ENCODE measurements around the gene MTERF4.
"Not testable (repeated sequence)": the region's sequence is repeated elsewhere in the genome, so short reads cannot be mapped to it uniquely, and the experiment has no call there.

MTERF4 gene

DNA sequence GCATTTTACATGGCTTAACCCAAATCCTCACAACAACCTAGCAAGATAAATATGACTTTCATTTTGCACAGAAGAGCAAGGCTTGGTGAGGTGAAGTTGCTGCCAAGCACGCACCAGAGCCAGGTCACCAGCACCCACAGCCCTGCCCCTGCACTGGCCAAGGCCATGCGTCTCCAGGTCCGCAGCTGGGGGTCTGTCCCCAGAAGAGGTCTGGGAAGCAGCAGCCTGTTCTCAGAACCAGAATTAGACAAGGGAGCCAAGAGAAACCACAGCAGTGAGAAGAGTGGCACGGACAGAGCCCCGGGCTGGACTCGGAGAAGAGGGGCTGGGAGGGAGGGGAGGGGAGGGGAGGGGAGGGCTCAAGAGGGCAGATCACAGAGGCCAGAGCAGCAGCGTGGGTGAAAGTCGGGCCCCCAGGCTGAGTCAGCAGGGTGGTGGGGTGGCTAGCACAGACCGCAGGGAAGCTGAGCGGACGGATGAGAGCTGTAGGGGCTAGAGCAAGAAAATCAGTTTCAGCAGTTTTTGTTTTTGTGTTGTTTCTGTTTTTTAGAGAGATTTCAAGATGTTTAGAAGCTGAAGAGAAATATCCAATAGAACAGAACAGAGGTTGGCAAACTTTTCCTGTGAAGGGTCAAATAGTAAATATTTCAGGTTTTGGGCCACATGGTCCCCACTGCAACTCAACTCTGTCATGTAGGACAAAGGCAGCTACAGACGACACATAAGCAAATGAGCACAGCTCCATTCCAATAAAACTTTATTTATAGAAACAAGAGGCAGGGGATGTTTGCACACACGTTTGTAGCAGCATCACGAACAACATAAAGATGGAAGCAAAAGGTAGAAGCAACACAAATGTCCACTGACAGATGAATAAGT, 7.4 kb upstream of the MTERF4 start:
- Mint-ChIP-seq H3K4me3 (peak overlapping the region; percentile 76), H3K27ac (peak overlapping the region; percentile 92), H3K4me1 (peaks cover 49% of the 10 kb centered on the region), H3K36me3 (peaks cover 36% of the 10 kb centered on the region), H3K9me3 (no peaks in the 10 kb centered on the region)
- DNase-seq (ENCODE audit: low spot score in 2 of 2) (peak in 1 of 2 donors; percentile 67), ATAC-seq (peak; percentile 68)

DNA sequence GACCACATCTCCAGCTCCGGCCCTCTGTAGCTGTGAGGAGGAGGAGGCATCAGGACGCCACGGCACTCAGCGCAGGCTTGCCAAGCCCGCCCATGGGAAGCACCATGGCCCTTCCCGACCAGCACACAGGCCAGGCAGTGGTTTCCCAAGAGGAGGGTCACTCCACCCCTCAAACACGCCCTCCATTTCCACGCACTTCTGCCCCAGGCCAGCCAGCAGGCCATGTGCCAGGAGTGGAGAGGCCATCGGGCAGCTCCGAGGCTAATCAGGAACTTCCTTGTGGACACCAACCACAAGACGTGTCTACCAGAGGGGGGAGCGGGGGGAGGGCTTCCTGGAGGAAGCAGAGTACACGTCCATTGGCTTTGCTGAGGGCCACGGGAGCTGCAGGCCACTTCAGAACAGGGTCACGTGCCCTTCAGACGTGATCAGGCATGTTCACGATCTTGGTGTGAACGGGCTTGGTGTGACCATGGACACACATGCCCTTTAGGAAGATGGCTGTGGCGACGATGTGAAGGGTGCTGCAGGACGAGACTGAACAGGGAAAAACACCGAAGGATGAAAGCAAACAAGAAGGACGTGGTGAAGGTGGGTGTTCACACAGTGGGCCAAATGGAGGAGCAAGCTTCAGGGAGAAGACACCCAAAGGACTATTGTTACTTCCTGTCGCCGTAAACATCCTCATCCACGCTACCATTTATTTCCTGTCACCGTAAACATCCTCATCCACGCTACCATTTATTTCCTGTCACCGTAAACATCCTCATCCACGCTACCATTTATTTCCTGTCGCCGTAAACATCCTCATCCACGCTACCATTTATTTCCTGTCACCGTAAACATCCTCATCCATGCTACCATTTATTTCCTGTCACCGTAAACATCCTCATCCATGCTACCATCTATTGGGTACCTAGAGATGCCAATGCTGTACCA, 6.5 kb upstream of the MTERF4 start:
- H3K9me3 Mint-ChIP-seq, result no peaks in the 10 kb centered on the region
- ATAC-seq, result no peak
- H3K27ac Mint-ChIP-seq, result peak overlapping the region; percentile 92
- peaks cover 49% of the 10 kb centered on the region for H3K4me1 Mint-ChIP-seq
- H3K36me3 Mint-ChIP-seq, result peaks cover 35% of the 10 kb centered on the region
- no peak for DNase-seq (ENCODE audit: low spot score in 2 of 2)
- peak overlapping the region; percentile 76 for H3K4me3 Mint-ChIP-seq

DNA sequence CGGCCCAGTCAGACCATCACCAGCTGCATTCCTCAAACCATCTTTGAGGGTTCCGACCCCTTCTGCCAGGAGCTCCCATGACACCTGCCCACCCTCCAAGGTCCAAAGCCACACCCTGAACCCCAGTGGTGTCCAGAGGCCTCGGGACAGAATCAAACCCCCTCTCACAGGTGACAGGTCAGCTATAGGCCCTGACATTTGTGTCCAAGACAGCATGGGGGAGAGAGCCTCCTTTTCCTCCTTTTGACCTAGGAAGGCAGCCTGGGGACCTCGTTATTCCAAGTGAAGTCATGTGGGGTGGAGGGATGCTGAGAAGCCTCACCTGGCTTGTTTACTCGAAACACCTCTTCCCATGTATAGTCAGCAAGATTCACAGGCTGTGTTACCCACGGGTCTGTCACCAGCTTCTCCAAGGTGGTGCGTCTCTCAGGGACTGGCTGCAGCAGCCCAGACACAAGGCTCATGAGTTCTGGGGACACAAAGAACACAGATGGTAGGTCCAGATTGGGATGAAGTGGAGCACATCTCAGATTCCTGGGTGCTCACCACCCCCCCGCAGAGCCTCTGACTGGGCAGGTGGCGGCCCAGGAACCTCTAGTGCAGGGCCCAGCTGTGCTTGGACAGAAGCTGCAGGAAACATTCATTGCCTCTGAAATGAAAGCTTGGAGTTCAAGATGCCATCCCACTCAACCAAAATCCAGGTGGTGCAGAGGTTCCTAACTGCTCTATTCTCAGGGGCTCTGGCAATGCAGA, 5.1 kb upstream of the MTERF4 start:
- Mint-ChIP-seq H3K9me3 (no peaks in the 10 kb centered on the region), H3K36me3 (peaks cover 30% of the 10 kb centered on the region), H3K4me1 (peaks cover 42% of the 10 kb centered on the region), H3K27ac (peak overlapping the region; percentile 92), H3K4me3 (no peak overlapping the region)
- DNase-seq (ENCODE audit: low spot score in 2 of 2), result no peak
- no peak for ATAC-seq

DNA sequence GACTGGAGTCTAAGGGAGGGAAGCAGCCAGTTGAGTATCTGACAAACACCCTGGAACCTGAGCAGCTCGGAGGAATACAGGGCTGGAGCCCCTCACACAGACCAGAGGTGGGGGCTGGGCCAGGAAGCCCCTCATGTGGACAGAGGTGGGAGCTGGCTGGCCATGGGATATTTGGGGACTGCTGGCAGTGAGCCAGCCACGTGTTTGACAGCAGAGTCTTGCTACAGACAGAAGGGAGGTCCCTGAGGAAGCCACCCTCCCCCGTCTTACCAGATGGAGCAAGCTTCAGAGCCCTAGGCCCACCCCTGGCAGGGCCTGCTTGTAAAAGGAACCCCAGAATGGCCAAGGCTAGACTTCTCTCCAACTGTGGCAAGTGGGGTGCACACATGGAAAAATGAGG, 3.6 kb upstream of the MTERF4 start:
- no peak for ATAC-seq
- Mint-ChIP-seq H3K4me1 (peaks cover 35% of the 10 kb centered on the region), H3K9me3 (no peaks in the 10 kb centered on the region), H3K27ac (no peak overlapping the region), H3K36me3 (peaks cover 27% of the 10 kb centered on the region), H3K4me3 (no peak overlapping the region)
- no peak for DNase-seq (ENCODE audit: low spot score in 2 of 2)

DNA sequence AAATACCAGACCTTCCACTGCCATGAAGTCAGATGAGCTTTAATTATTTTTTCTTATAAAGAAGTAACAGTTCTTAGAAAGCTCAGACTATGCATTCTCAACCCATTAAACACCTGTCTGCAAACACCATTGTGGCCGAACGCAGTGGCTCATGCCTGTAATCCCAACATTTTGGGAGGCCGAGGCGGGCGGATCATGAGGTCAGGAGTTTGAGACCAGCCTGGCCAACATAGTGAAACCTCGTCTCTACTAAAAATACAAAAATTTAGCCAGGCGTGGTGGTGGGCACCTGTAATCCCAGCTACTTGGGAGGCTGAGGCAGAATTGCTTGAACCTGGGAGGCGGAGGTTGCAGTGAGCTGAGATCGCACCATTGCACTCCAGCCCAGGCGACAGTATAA, 2.5 kb upstream of the MTERF4 start:
- ATAC-seq; H3K27ac Mint-ChIP-seq; H3K4me3 Mint-ChIP-seq; H3K9me3 Mint-ChIP-seq; DNase-seq (ENCODE audit: low spot score in 2 of 2): not testable (repeated sequence)
- Mint-ChIP-seq H3K36me3 (peaks cover 28% of the 10 kb centered on the region), H3K4me1 (peaks cover 28% of the 10 kb centered on the region)

DNA sequence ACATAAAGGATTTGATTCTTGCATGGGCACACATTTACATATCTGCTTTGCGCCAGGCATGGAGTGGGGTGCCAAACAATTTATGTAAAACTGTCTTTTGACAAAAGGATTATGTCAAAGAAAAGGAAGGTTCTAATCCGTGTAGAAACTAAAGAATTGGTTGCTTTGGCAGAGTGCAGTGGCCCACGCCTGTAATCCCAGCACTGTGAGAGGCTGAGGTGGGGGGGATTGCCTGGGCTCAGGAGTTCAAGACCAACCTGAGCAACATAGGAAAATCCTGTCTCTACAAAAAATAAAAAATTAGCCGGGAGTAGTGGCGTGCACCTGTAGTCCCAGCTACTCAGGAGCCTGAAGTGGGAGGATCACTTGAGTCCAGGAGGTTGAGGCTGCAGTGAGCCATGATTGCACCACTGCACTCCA, 1.1 kb upstream of the MTERF4 start:
- Mint-ChIP-seq H3K9me3 (no peaks in the 10 kb centered on the region), H3K4me1 (peaks cover 28% of the 10 kb centered on the region), H3K27ac (peak overlapping the region; percentile 97), H3K4me3 (peak overlapping the region; percentile 88), H3K36me3 (peaks cover 36% of the 10 kb centered on the region)
- DNase-seq (ENCODE audit: low spot score in 2 of 2), result no peak
- no peak for ATAC-seq

DNA sequence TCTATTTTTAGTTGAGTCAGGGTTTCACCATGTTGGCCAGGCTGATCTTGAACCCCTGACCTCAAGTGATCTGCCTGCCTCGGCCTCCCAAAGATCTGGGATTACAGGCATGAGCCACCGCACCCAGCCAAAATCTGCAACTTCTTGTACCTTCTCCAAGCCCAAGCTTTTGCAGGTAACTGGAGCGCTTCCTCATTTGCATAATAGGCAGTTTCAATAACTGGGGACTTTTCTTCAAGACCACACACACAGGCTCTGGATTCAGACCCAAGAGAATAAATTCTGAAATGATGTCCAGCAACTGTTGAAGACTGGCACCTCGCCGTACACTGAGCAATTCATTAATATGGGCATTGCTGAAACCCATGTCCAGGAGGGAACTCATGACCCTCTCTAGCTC, 2.8 kb downstream of the MTERF4 start:
- no peak for ATAC-seq
- H3K9me3 Mint-ChIP-seq, result no peaks in the 10 kb centered on the region
- peaks cover 53% of the 10 kb centered on the region for H3K4me1 Mint-ChIP-seq
- no peak overlapping the region for H3K4me3 Mint-ChIP-seq
- peak overlapping the region; percentile 63 for H3K27ac Mint-ChIP-seq
- H3K36me3 Mint-ChIP-seq, result peaks cover 66% of the 10 kb centered on the region
- DNase-seq (ENCODE audit: low spot score in 2 of 2), result no peak

DNA sequence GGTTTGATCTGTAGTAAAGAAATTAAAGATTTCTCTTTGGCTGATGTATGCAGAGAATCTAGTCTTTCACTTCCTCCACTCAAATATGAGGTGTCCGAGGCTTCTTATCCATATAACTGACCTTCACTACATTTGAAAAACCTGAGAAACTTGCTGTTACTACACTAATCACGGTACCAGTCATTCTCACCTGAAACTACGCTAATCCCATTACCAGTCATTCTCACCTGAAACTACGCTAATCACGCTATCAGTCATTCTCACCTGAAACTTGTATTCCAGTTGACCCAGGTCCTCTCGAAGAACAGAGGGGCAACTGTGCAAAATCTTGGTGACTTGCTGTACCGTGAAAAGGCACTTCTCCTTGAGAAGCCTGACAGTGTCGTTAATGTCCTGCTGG, 5.1 kb downstream of the MTERF4 start:
- H3K4me1 Mint-ChIP-seq, result peaks cover 53% of the 10 kb centered on the region
- peak overlapping the region; percentile 63 for H3K27ac Mint-ChIP-seq
- H3K36me3 Mint-ChIP-seq, result peaks cover 80% of the 10 kb centered on the region
- peak; percentile 73 for ATAC-seq
- no peak for DNase-seq (ENCODE audit: low spot score in 2 of 2)
- no peaks in the 10 kb centered on the region for H3K9me3 Mint-ChIP-seq
- H3K4me3 Mint-ChIP-seq, result peak overlapping the region; percentile 4

DNA sequence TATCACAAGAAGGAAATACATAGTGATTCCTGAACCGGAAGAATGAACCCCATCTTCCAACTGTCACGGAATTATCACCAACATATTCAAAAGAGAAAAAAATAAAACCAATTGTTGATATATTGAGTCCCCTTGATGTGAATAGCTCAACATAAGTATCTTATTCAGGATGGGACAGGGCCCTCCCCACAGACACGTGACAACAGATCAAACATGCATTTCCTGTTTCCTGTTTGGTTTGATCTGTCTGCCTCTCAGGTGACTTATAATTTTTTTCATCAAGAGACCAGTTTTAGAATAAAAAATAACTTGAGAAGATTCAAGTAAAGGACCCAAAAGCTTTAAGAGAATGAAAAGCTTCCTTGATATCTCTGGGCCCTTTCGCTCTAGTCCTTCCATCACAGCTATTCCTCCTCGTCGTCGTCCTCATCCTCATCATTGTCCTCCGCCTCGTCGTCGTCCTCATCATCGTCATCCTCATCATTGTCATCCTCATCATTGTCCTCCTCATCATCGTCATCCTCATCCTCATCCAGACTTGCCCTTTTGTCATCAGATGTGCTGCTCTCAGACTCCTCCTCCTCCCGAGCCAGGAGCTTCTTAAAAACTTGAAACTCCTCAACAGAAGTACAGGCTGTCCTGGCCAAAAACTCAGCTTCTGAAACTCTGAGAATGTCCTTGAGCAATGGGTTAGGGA, 6.3 kb downstream of the MTERF4 start:
- no peak for DNase-seq (ENCODE audit: low spot score in 2 of 2)
- Mint-ChIP-seq H3K4me3 (no peak overlapping the region), H3K4me1 (peaks cover 46% of the 10 kb centered on the region), H3K36me3 (peaks cover 87% of the 10 kb centered on the region), H3K27ac (peak overlapping the region; percentile 63), H3K9me3 (no peaks in the 10 kb centered on the region)
- peak; percentile 47 for ATAC-seq

DNA sequence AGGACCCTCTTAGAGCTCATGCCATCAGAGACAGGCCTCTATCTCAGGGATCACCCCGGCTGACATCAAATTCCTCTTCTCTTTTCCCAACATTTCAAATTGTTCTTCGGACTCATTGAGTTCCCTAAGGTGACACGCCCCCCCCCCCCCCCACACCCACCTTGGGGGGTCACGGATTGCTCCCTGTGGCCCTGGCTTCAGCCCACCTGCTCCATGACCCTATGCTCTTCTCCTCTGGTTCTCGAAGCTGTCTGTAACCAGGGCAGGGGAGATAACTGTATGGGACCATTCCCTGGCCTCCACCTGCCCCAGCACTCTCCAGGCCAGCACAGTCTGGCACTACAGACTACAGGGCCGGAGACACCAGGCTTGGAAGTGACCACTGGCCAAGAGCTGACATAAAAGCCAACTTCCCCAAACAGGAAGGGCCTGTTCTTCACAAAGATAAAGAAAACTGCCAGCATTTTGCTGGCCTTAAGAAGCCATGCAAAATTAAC, 7.1 kb downstream of the MTERF4 start:
- Mint-ChIP-seq H3K36me3 (peaks cover 95% of the 10 kb centered on the region), H3K4me1 (peaks cover 46% of the 10 kb centered on the region), H3K9me3 (no peaks in the 10 kb centered on the region), H3K27ac (peak overlapping the region; percentile 63), H3K4me3 (no peak overlapping the region)
- ATAC-seq (no peak), DNase-seq (ENCODE audit: low spot score in 2 of 2) (no peak)

DNA sequence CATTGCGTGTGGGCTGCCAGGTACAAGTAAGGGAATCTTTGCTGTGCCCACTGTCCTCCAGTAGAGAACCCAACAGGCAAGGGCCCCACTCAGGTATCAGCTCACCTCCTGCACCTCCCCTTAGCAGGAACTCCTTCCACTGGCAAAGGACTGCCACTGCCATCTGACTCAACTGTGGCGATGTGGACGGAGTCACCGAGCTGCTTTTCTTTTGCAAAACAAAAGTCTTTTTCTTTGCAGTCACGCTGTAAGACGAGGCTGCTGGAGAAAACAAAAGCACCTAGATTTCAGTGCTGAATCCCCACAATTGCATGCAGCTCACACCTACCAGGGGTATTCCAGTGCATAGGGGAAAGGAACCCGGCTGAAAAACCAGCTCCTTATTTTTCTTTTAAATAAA, 7.9 kb downstream of the MTERF4 start:
- DNase-seq (ENCODE audit: low spot score in 2 of 2) (no peak), ATAC-seq (no peak)
- Mint-ChIP-seq H3K9me3 (no peaks in the 10 kb centered on the region), H3K4me1 (peaks cover 40% of the 10 kb centered on the region), H3K36me3 (peaks cover 96% of the 10 kb centered on the region), H3K27ac (no peak overlapping the region), H3K4me3 (no peak overlapping the region)

DNA sequence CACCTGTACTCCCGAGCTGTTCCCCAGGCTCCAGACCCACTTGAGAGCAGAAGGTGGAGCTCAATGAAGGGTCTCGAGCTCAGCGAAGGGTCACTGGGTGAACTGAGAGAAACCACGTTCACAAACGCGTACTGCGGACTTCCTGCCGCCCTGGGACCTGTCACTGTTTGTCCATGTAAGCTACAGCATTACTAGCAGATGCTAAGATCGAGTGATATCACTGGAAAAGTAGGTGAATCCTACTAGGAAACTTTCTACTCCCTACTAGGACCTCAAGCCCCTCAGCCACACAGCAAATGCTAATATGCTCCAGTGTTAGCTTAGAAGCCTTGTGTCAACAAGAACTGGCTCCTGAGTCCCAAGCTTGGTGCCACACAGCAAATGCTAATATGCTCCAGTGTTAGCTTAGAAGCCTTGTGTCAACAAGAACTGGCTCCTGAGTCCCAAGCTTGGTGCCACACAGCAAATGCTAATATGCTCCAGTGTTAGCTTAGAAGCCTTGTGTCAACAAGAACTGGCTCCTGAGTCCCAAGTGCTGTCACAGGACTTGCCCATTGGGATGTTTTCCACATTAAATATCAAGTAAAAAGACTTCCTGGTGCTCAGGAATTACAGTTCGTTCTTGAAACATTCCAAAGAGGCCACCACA, 8.8 kb downstream of the MTERF4 start:
- ATAC-seq; H3K4me3 Mint-ChIP-seq; DNase-seq (ENCODE audit: low spot score in 2 of 2); H3K9me3 Mint-ChIP-seq: not testable (repeated sequence)
- H3K4me1 Mint-ChIP-seq, result peaks cover 31% of the 10 kb centered on the region
- H3K27ac Mint-ChIP-seq, result peak overlapping the region; percentile 7
- H3K36me3 Mint-ChIP-seq, result peaks cover 96% of the 10 kb centered on the region

DNA sequence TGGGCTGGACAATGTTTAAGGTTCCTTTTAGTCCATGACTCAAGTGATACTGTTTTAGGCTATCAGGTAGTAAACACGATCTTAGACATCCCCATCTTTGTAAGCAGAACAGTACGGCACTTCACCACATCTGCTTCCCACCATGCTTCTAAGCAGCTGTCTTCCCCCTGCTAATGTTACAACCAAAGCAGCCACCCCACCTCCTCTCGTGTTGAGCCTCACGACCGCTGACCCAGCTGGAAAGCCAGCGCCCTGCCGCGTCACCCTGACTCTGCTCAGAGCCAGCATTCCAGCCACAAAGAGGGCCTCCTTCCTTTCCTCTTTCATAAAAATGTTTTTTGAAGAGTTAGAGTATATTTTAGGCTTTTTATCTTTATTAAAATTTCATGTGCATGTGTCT, 9.4 kb downstream of the MTERF4 start:
- Mint-ChIP-seq H3K27ac (peak overlapping the region; percentile 7), H3K36me3 (peaks cover 96% of the 10 kb centered on the region), H3K4me3 (no peak overlapping the region), H3K9me3 (no peaks in the 10 kb centered on the region), H3K4me1 (peaks cover 26% of the 10 kb centered on the region)
- ATAC-seq, result no peak
- no peak for DNase-seq (ENCODE audit: low spot score in 2 of 2)

Data from stimulated activated effector memory CD8-positive, alpha-beta T cell treated with anti-CD3 and anti-CD28 coated beads, Interleukin-12 subunit alpha, Interleukin-12 subunit beta, amount 100 ng/mL, for 72 hours (primary cell).